GM23338 (cell line): ENCODE results near the gene PTCD2. TPM values are rescaled to one million over a fixed set of nuclear protein-coding genes. Genes with fewer than 3 reads are reported as not detected.

Experiments used
- ATAC-seq: fragments of 200-7000 bp; cut with Tn5 transposase; 3 replicates; pipeline ENCODE4 v1.9.1; 2020
- DNase-seq: peaks from one replicate; pipeline ENCODE4 v3.0.0-alpha.2; 2015; ENCODE audit warnings: low spot score
- H2AFZ ChIP-seq: fragments of 200-600 bp; sonication (generic); 2 replicates; pipeline ENCODE4 v1.8.0; 2016; ENCODE audit warnings: antibody characterized with exemption, mild to moderate bottlenecking, moderate library complexity
- H3F3A ChIP-seq: fragments of 200-600 bp; sonication (generic); replicated peaks from 2 replicates; pipeline ENCODE4 v1.8.0; 2017; ENCODE audit warnings: antibody characterized with exemption, mixed run types, low read depth
- H3K27ac ChIP-seq: fragments of 200-600 bp; sonication (generic); 2 replicates; pipeline ENCODE4 v1.6.1; 2016; ENCODE audit warnings: low read depth
- H3K27me3 ChIP-seq: fragments of 200-600 bp; sonication (generic); 2 replicates; pipeline ENCODE4 v1.8.0; 2016; ENCODE audit warnings: mild to moderate bottlenecking, mixed run types, moderate library complexity; ENCODE audit not compliant: insufficient read depth
- H3K36me3 ChIP-seq: fragments of 200-600 bp; sonication (generic); 2 replicates; pipeline ENCODE4 v1.8.0; 2016; ENCODE audit warnings: mild to moderate bottlenecking; ENCODE audit not compliant: insufficient read depth
- H3K4me1 ChIP-seq: fragments of 200-600 bp; sonication (generic); 2 replicates; pipeline ENCODE4 v1.8.0; 2016; ENCODE audit warnings: mild to moderate bottlenecking, moderate library complexity; ENCODE audit not compliant: insufficient read depth
- H3K4me2 ChIP-seq: fragments of 200-600 bp; sonication (generic); 2 replicates; pipeline ENCODE4 v1.7.1; 2017; ENCODE audit warnings: mixed run types
- H3K4me3 ChIP-seq: fragments of 200-600 bp; sonication (generic); 2 replicates; pipeline ENCODE4 v1.6.1; 2016; ENCODE audit warnings: mixed run types
- H3K79me2 ChIP-seq: fragments of 200-600 bp; sonication (generic); replicated peaks from 2 replicates; pipeline ENCODE4 v1.8.0; 2017; ENCODE audit warnings: mild to moderate bottlenecking; ENCODE audit not compliant: insufficient read depth
- H3K9me2 ChIP-seq: fragments of 200-600 bp; sonication (generic); 2 replicates; pipeline ENCODE4 v1.8.0; 2017; ENCODE audit not compliant: insufficient read depth
- H4K20me1 ChIP-seq: fragments of 200-600 bp; sonication (generic); replicated peaks from 2 replicates; pipeline ENCODE4 v1.8.0; 2017; ENCODE audit warnings: mild to moderate bottlenecking; ENCODE audit not compliant: insufficient read depth
- H3K27ac Mint-ChIP-seq: 2 replicates; pipeline ENCODE4 v1.8.0; 2020; ENCODE audit warnings: inconsistent platforms, mild to moderate bottlenecking, moderate library complexity, mixed read lengths
- H3K27me3 Mint-ChIP-seq: 3 replicates; pipeline ENCODE4 v1.8.0; 2022; ENCODE audit warnings: low read depth, mild to moderate bottlenecking, moderate library complexity, mixed read lengths, inconsistent platforms; ENCODE audit not compliant: insufficient read depth, poor library complexity
- H3K36me3 Mint-ChIP-seq: 3 replicates; pipeline ENCODE4 v1.8.0; 2021; ENCODE audit warnings: low read depth, mild to moderate bottlenecking, inconsistent platforms, moderate library complexity, mixed read lengths
- H3K4me1 Mint-ChIP-seq: 3 replicates; pipeline ENCODE4 v1.8.0; 2020; ENCODE audit warnings: mild to moderate bottlenecking, inconsistent platforms, mixed read lengths
- H3K4me3 Mint-ChIP-seq: 3 replicates; pipeline ENCODE4 v1.8.0; 2021; ENCODE audit warnings: moderate library complexity, mild to moderate bottlenecking, inconsistent platforms, mixed read lengths
- H3K9me3 Mint-ChIP-seq: 3 replicates; pipeline ENCODE4 v1.8.0; 2020; ENCODE audit warnings: moderate library complexity, mild to moderate bottlenecking, inconsistent platforms, mixed read lengths
- CREB1 ChIP-seq: fragments of 250-450 bp; sonication (Bioruptor Pico); IDR thresholded peaks from 2 replicates; pipeline ENCODE4 v1.5.0; 2020; ENCODE audit warnings: low read depth, mild to moderate bottlenecking, moderate library complexity
- EZH2 ChIP-seq: fragments of 200-600 bp; sonication (generic); IDR thresholded peaks from one replicate; pipeline ENCODE4 v1.8.0; 2017; ENCODE audit warnings: antibody characterized with exemption, mild to moderate bottlenecking, low read depth; ENCODE audit not compliant: unreplicated experiment
- EZH2phosphoT487 ChIP-seq: fragments of 200-600 bp; sonication (generic); IDR thresholded peaks from one replicate; pipeline ENCODE4 v1.8.1; 2018; ENCODE audit warnings: antibody characterized with exemption; ENCODE audit not compliant: unreplicated experiment
- JUNB ChIP-seq: IDR thresholded peaks from one replicate; pipeline ENCODE4 v1.6.1; 2016; ENCODE audit warnings: antibody characterized with exemption; ENCODE audit not compliant: unreplicated experiment
- NANOG ChIP-seq: IDR thresholded peaks from 2 replicates; pipeline ENCODE4 v1.6.1; 2016; ENCODE audit warnings: antibody characterized with exemption, borderline replicate concordance
- STAT1 ChIP-seq: IDR thresholded peaks from one replicate; pipeline ENCODE4 v1.6.1; 2016; ENCODE audit warnings: antibody characterized with exemption; ENCODE audit not compliant: unreplicated experiment
- ZNF114 ChIP-seq: fragments of 250-450 bp; sonication (Bioruptor Pico); IDR thresholded peaks from 2 replicates; pipeline ENCODE4 v1.5.0; 2020; ENCODE audit warnings: mild to moderate bottlenecking, moderate library complexity
- ZNF331 ChIP-seq: fragments of 250-450 bp; sonication (Bioruptor Pico); IDR thresholded peaks from 2 replicates; pipeline ENCODE4 v1.5.0; 2020; ENCODE audit warnings: low read depth, mild to moderate bottlenecking, moderate library complexity
- polyA plus RNA-seq: library from polyadenylated mRNA; unstranded; fragments of >200 nt; fragmentation: Nextera tagmentation; extraction: Ambion mirVana; gene quantifications from 2 replicates; pipeline ENCODE4 v1.2.1, GENCODE V29; 2016
- total RNA-seq: library from RNA; depleted of rRNA; stranded (reverse); fragments of >200 nt; shearing (Covaris generic); gene quantifications from 2 replicates; pipeline ENCODE4 v1.2.3, GENCODE V29; 2014
- TF ChIP-seq, protein P1 (sequence below): IDR thresholded peaks from one replicate; pipeline ENCODE4 v1.6.1; 2018; ENCODE audit warnings: antibody characterized with exemption; ENCODE audit not compliant: unreplicated experiment
- TF ChIP-seq, protein P2 (sequence below), 2 experiments: fragments of 200-600 bp in 1 of 2; sonication (generic) in 1 of 2; conservative IDR thresholded peaks; 2 replicates each; pipeline versions ENCODE4 v1.5.1 to v1.6.1; 2016 to 2017; ENCODE audit warnings: antibody characterized with exemption in 2 of 2, low read depth in 2 of 2, mild to moderate bottlenecking in 2 of 2, moderate library complexity in 1 of 2
- TF ChIP-seq, protein P3 (sequence below): IDR thresholded peaks from 2 replicates; pipeline ENCODE4 v1.6.1; 2016; ENCODE audit warnings: antibody characterized with exemption

The PTCD2 gene
- total and polyA plus RNA-seq, 2 experiments from 2014 or later, result 8.8 to 14.5 TPM

DNA sequence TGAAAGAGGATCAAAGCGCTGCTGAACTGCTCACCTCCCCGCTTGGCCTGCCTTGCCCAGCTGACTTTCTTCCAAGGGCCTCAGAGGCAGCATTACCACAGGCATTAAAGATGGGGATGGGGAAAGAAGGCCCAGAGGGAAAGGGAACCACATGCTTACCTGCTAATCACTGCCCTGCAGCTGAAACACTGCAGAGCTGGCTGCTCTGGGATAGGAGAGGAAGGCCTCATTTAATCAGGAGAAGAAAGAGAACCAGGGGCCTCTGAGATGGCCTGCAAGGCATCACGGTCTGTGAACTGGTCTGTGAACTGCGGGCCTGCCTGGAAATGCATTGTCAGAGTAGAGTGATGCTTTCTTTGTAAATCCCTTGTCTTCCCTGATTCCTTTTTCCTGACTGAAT, 44.8 kb downstream of the PTCD2 start:
- Histone ChIP-seq H4K20me1 (no peaks in the 10 kb centered on the region), H3K79me2 (no peaks in the 10 kb centered on the region), H3K36me3 (no peaks in the 10 kb centered on the region), H3F3A (no peaks in the 10 kb centered on the region), H3K9me2 (peaks cover 7% of the 10 kb centered on the region; the same call in 1 of the 2 replicates), H3K27me3 (no peaks in the 10 kb centered on the region), H3K4me2 (no peak overlapping the region), H3K4me3 (no peak overlapping the region), H3K27ac (peak overlapping the region; percentile 51; the same call in 1 of the 2 replicates), H2AFZ (no peak overlapping the region), H3K4me1 (peaks cover 25% of the 10 kb centered on the region)
- no peak for TF ChIP-seq CREB1 (CRISPR knock-in tag)
- TF ChIP-seq ZNF331 (CRISPR knock-in tag), result no peak
- Mint-ChIP-seq H3K9me3 (no peaks in the 10 kb centered on the region), H3K4me1 (peaks cover 36% of the 10 kb centered on the region), H3K27ac (peak overlapping the region; percentile 83), H3K4me3 (no peak overlapping the region), H3K36me3 (peaks cover 24% of the 10 kb centered on the region), H3K27me3 (no peaks in the 10 kb centered on the region)
- no peak for DNase-seq
- no peak for ATAC-seq

DNA sequence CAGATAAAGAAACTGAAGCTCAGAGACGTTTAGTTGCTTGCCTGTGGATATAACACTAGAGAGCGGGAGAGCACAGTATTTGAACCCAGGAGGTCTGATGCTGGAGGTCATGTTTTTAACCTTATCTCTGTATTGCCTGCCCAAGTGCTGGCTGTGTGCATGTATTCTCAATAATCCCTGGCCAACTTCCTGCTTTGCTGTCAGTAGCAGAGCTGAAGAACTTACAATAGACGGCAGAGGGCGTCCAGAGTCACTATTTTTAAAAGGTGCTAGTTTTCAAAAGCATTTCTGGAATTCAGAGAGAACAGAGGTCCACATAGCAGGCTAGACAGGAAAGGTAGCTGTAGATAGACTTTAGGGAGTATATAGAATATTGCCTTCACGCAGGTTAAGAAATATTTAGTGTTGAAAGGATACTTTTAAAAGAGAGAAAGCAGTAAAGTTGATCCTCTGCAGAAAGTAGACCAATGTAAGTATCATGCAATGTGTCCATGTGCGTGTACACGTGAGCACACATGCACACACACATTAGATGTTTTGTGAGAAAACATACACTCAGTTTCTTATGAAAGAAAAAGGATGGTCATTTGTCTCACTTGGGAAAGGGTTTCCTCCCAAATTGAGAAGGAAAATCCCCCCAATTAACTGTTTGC, 46.3 kb downstream of the PTCD2 start:
- no peaks in the 10 kb centered on the region for H3K27me3 Mint-ChIP-seq
- TF ChIP-seq EZH2phosphoT487 (no peak), NANOG (no peak), JUNB (no peak), STAT1 (no peak), EZH2 (no peak), ZNF114 (no peak)
- TF ChIP-seq, protein P1, sequence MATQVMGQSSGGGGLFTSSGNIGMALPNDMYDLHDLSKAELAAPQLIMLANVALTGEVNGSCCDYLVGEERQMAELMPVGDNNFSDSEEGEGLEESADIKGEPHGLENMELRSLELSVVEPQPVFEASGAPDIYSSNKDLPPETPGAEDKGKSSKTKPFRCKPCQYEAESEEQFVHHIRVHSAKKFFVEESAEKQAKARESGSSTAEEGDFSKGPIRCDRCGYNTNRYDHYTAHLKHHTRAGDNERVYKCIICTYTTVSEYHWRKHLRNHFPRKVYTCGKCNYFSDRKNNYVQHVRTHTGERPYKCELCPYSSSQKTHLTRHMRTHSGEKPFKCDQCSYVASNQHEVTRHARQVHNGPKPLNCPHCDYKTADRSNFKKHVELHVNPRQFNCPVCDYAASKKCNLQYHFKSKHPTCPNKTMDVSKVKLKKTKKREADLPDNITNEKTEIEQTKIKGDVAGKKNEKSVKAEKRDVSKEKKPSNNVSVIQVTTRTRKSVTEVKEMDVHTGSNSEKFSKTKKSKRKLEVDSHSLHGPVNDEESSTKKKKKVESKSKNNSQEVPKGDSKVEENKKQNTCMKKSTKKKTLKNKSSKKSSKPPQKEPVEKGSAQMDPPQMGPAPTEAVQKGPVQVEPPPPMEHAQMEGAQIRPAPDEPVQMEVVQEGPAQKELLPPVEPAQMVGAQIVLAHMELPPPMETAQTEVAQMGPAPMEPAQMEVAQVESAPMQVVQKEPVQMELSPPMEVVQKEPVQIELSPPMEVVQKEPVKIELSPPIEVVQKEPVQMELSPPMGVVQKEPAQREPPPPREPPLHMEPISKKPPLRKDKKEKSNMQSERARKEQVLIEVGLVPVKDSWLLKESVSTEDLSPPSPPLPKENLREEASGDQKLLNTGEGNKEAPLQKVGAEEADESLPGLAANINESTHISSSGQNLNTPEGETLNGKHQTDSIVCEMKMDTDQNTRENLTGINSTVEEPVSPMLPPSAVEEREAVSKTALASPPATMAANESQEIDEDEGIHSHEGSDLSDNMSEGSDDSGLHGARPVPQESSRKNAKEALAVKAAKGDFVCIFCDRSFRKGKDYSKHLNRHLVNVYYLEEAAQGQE, result no peak
- TF ChIP-seq, protein P2, sequence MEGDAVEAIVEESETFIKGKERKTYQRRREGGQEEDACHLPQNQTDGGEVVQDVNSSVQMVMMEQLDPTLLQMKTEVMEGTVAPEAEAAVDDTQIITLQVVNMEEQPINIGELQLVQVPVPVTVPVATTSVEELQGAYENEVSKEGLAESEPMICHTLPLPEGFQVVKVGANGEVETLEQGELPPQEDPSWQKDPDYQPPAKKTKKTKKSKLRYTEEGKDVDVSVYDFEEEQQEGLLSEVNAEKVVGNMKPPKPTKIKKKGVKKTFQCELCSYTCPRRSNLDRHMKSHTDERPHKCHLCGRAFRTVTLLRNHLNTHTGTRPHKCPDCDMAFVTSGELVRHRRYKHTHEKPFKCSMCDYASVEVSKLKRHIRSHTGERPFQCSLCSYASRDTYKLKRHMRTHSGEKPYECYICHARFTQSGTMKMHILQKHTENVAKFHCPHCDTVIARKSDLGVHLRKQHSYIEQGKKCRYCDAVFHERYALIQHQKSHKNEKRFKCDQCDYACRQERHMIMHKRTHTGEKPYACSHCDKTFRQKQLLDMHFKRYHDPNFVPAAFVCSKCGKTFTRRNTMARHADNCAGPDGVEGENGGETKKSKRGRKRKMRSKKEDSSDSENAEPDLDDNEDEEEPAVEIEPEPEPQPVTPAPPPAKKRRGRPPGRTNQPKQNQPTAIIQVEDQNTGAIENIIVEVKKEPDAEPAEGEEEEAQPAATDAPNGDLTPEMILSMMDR (conservative IDR thresholded peaks at IDR 0.05; ENCODE audit: low read depth in 2 of 2), result peak; percentile 60 to 62
- TF ChIP-seq, protein P3, sequence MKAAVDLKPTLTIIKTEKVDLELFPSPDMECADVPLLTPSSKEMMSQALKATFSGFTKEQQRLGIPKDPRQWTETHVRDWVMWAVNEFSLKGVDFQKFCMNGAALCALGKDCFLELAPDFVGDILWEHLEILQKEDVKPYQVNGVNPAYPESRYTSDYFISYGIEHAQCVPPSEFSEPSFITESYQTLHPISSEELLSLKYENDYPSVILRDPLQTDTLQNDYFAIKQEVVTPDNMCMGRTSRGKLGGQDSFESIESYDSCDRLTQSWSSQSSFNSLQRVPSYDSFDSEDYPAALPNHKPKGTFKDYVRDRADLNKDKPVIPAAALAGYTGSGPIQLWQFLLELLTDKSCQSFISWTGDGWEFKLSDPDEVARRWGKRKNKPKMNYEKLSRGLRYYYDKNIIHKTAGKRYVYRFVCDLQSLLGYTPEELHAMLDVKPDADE, result no peak
- no peaks in the 10 kb centered on the region for H3K27me3 ChIP-seq
- DNase-seq (peak; percentile 80), ATAC-seq (peak; percentile 68)
- H3F3A ChIP-seq, result no peaks in the 10 kb centered on the region
- no peaks in the 10 kb centered on the region for H3K36me3 ChIP-seq
- peaks cover 16% of the 10 kb centered on the region for H3K36me3 Mint-ChIP-seq
- no peaks in the 10 kb centered on the region for H3K79me2 ChIP-seq
- no peaks in the 10 kb centered on the region for H4K20me1 ChIP-seq
- no peak overlapping the region for H3K27ac Mint-ChIP-seq
- no peak overlapping the region for H3K4me3 Mint-ChIP-seq
- no peak overlapping the region for H3K27ac ChIP-seq
- H3K4me1 ChIP-seq, result peaks cover 28% of the 10 kb centered on the region
- H3K9me3 Mint-ChIP-seq, result no peaks in the 10 kb centered on the region
- H3K9me2 ChIP-seq, result peaks cover 7% of the 10 kb centered on the region; the same call in 1 of the 2 replicates
- no peak overlapping the region for H3K4me3 ChIP-seq
- H2AFZ ChIP-seq, result no peak overlapping the region
- H3K4me1 Mint-ChIP-seq, result peaks cover 39% of the 10 kb centered on the region
- H3K4me2 ChIP-seq, result no peak overlapping the region
